ENCODE data around the gene SCYL3.
"Not testable (repeated sequence)": the region's sequence is repeated elsewhere in the genome, so short reads cannot be mapped to it uniquely, and the experiment has no call there.

SCYL3 gene

DNA sequence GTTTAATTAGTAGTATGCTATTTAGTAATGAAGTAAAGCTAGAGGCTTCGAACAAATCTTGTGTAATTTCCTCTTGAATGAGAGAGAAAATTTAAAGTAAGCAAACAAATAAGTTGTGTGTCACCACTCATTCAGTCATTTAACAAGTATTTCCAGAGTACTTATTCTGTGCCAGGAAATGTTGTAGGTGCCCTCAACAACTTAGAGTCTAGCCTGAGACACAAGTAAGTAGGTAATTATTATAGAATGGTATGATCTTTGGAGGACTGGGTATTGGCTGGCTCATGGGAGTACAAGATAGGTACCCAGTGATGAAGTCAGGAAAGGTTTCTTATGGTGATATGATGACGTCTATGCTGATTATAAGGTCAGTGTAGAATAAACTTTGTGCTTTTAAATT, 81.6 kb downstream of the SCYL3 start:
- DNase-seq (ENCODE audit: low read depth): no peak

- not testable (repeated sequence) for DNase-seq (ENCODE audit: low read depth)
These were observed 82.2 kb downstream of the SCYL3 start for GRCh38 chr1:169811418-169812035.

GRCh38 chr1:169809370-169810095, 84.2 kb downstream of the SCYL3 start:
- no peak for DNase-seq (ENCODE audit: low read depth)

DNA sequence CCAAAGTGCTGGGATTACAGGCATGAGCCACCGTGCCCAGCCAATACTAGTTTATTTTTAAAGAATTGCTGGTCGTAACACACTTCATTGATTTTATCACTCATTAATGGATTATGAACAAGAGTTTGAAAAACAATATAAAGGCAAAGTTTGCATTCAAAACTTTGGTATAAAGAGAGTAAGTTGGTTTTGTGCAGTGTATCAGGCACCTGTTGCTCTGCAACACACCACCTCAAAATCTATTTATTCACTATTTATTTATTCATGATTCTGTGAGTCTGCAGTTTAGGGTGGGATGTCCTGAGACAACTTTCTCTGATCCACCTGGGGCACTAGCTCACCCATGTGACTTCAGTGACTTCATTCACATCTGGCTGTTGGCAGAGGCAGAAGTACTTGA, 88.8 kb downstream of the SCYL3 start:
- no peak for DNase-seq (ENCODE audit: low read depth)

GRCh38 chr1:169802888-169803287, 90.8 kb downstream of the SCYL3 start:
- no peak for DNase-seq (ENCODE audit: low read depth)

Data from T-helper 22 cell (primary cell).